Neural cell (in vitro differentiated cells): ENCODE measurements around the gene ITPR3. TPM values are rescaled to one million over a fixed set of nuclear protein-coding genes. Genes with fewer than 3 reads are reported as not detected.

ENCODE experiments used
- H2AFZ ChIP-seq: fragments of 200-600, 300-800 bp; sonication (generic), shearing (Covaris generic); 2 replicates; pipeline ENCODE4 v1.6.0; 2014; ENCODE audit warnings: low read depth, mild to moderate bottlenecking, antibody characterized with exemption, low read length, moderate library complexity
- H3F3A ChIP-seq: fragments of 200-600 bp; shearing (Covaris generic); 2 replicates; pipeline ENCODE4 v1.6.1; 2016; ENCODE audit warnings: mild to moderate bottlenecking, moderate library complexity, mixed read lengths, antibody characterized with exemption, low read length; ENCODE audit not compliant: insufficient read depth, poor library complexity, severe bottlenecking
- H3K27ac ChIP-seq: fragments of 200-600, 300-800 bp; sonication (generic), shearing (Covaris generic); 2 replicates; pipeline ENCODE4 v1.5.1; 2014; ENCODE audit warnings: mild to moderate bottlenecking, low read length, moderate library complexity
- H3K27me3 ChIP-seq: fragments of 300-800, 200-600 bp; sonication (generic), shearing (Covaris generic); 2 replicates; pipeline ENCODE4 v1.6.0; 2014; ENCODE audit warnings: mild to moderate bottlenecking, low read depth, low read length, moderate library complexity; ENCODE audit not compliant: insufficient read depth
- H3K36me3 ChIP-seq: fragments of 300-800, 200-600 bp; sonication (generic), shearing (Covaris generic); 2 replicates; pipeline ENCODE4 v1.5.1; 2014; ENCODE audit warnings: mild to moderate bottlenecking, antibody characterized with exemption, low read length, moderate library complexity; ENCODE audit not compliant: insufficient read depth
- H3K4me2 ChIP-seq: fragments of 300-800, 200-600 bp; sonication (generic), shearing (Covaris generic); 2 replicates; pipeline ENCODE4 v1.6.0; 2014; ENCODE audit warnings: mild to moderate bottlenecking, low read length
- H3K4me3 ChIP-seq: fragments of 300-800, 200-600 bp; sonication (generic), shearing (Covaris generic); 2 replicates; pipeline ENCODE4 v1.5.1; 2014; ENCODE audit warnings: mild to moderate bottlenecking, low read length, moderate library complexity
- H3K79me2 ChIP-seq: fragments of 200-600 bp; shearing (Covaris generic); replicated peaks from 2 replicates; pipeline ENCODE4 v1.6.0; 2014; ENCODE audit warnings: mild to moderate bottlenecking, low read length, moderate library complexity; ENCODE audit not compliant: insufficient read depth
- H3K9ac ChIP-seq: fragments of 300-800, 200-600 bp; sonication (generic), shearing (Covaris generic); 2 replicates; pipeline ENCODE4 v1.6.1; 2016; ENCODE audit warnings: mild to moderate bottlenecking, low read length, mixed read lengths
- H3K9me2 ChIP-seq: fragments of 200-600 bp; shearing (Covaris generic); 2 replicates; pipeline ENCODE4 v1.6.1; 2016; ENCODE audit warnings: mild to moderate bottlenecking, low read length, mixed read lengths; ENCODE audit not compliant: insufficient read depth
- H3K9me3 ChIP-seq: fragments of 200-600, 300-800 bp; sonication (generic), shearing (Covaris generic); 2 replicates; pipeline ENCODE4 v1.6.1; 2016; ENCODE audit warnings: mild to moderate bottlenecking, mixed run types, low read length, moderate library complexity, mixed read lengths
- H4K20me1 ChIP-seq: fragments of 200-600 bp; shearing (Covaris generic); 2 replicates; pipeline ENCODE4 v1.6.1; 2016; ENCODE audit warnings: mild to moderate bottlenecking, mixed run types; ENCODE audit not compliant: insufficient read depth
- EP300 ChIP-seq: fragments of 450-650 bp; conservative IDR thresholded peaks from 2 replicates; pipeline ENCODE4 v1.6.1; 2014; ENCODE audit warnings: antibody characterized with exemption, mild to moderate bottlenecking, moderate library complexity; ENCODE audit not compliant: poor library complexity, severe bottlenecking
- EZH2 ChIP-seq: fragments of 200-600, 300-800 bp; shearing (Covaris generic), sonication (generic); IDR thresholded peaks from 2 replicates; pipeline ENCODE4 v1.6.1; 2014; ENCODE audit warnings: antibody characterized with exemption, low read length, borderline replicate concordance, mild to moderate bottlenecking; ENCODE audit not compliant: insufficient read depth, poor library complexity, severe bottlenecking
- MXI1 ChIP-seq: fragments of 450-650 bp; conservative IDR thresholded peaks from 2 replicates; pipeline ENCODE4 v1.6.1; 2014; ENCODE audit warnings: antibody characterized with exemption, mild to moderate bottlenecking; ENCODE audit not compliant: poor library complexity, severe bottlenecking
- POLR2AphosphoS5 ChIP-seq: IDR thresholded peaks from 2 replicates; pipeline ENCODE4 v1.6.1; 2012
- RAD21 ChIP-seq: fragments of 450-650 bp; conservative IDR thresholded peaks from 2 replicates; pipeline ENCODE4 v1.6.1; 2014; ENCODE audit warnings: antibody characterized with exemption, mild to moderate bottlenecking, moderate library complexity
- SMC3 ChIP-seq: fragments of 450-650 bp; conservative IDR thresholded peaks from 2 replicates; pipeline ENCODE4 v1.6.1; 2014; ENCODE audit warnings: antibody characterized with exemption, mild to moderate bottlenecking, moderate library complexity; ENCODE audit not compliant: poor library complexity
- TAF1 ChIP-seq: IDR thresholded peaks from 2 replicates; pipeline ENCODE4 v1.6.1; 2012; ENCODE audit warnings: low read depth
- polyA plus RNA-seq: library from polyadenylated mRNA; depleted of rRNA; stranded (reverse); fragments of >200 nt; gene quantifications from 2 replicates; pipeline ENCODE4 v1.2.3, GENCODE V29; 2014
- TF ChIP-seq, protein P1 (sequence below): IDR thresholded peaks from 2 replicates; pipeline ENCODE4 v1.6.1; 2012; ENCODE audit warnings: borderline replicate concordance
- TF ChIP-seq, protein P2 (sequence below): fragments of 450-650 bp; IDR thresholded peaks from 2 replicates; pipeline ENCODE4 v1.5.1; 2014; ENCODE audit warnings: antibody characterized with exemption, mild to moderate bottlenecking, moderate library complexity; ENCODE audit not compliant: poor library complexity, severe bottlenecking

The ITPR3 gene
- polyA plus RNA-seq, 1 donor from 2014 or later, result 0.11 TPM

DNA sequence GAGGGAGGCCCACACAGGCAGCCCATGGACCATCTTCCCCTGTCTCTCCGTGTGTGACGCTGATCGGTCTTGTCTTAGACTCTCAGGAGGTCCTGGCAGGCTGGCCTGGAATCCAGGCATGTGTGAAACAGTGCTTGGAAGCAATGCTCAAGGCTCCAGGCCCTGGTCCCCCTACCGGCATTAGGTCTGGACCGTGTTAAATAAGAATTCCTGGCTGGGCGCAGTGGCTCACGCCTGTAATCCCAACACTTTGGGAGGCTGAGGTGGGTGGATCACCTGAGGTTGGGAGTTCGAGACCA, 112.5 kb downstream of the ITPR3 start:
- Histone ChIP-seq H3K9ac (no peak overlapping the region), H3K27me3 (no peaks in the 10 kb centered on the region), H3K4me2 (no peak overlapping the region), H3K9me3 (no peaks in the 10 kb centered on the region), H3F3A (no peaks in the 10 kb centered on the region), H3K9me2 (no peaks in the 10 kb centered on the region), H2AFZ (no peak overlapping the region), H3K27ac (no peak overlapping the region), H3K4me3 (no peak overlapping the region), H3K36me3 (no peaks in the 10 kb centered on the region), H3K79me2 (no peaks in the 10 kb centered on the region), H4K20me1 (no peaks in the 10 kb centered on the region)
- TF ChIP-seq TAF1, result no peak
- no peak for TF ChIP-seq EZH2
- no peak for TF ChIP-seq RAD21
- TF ChIP-seq, protein P1, sequence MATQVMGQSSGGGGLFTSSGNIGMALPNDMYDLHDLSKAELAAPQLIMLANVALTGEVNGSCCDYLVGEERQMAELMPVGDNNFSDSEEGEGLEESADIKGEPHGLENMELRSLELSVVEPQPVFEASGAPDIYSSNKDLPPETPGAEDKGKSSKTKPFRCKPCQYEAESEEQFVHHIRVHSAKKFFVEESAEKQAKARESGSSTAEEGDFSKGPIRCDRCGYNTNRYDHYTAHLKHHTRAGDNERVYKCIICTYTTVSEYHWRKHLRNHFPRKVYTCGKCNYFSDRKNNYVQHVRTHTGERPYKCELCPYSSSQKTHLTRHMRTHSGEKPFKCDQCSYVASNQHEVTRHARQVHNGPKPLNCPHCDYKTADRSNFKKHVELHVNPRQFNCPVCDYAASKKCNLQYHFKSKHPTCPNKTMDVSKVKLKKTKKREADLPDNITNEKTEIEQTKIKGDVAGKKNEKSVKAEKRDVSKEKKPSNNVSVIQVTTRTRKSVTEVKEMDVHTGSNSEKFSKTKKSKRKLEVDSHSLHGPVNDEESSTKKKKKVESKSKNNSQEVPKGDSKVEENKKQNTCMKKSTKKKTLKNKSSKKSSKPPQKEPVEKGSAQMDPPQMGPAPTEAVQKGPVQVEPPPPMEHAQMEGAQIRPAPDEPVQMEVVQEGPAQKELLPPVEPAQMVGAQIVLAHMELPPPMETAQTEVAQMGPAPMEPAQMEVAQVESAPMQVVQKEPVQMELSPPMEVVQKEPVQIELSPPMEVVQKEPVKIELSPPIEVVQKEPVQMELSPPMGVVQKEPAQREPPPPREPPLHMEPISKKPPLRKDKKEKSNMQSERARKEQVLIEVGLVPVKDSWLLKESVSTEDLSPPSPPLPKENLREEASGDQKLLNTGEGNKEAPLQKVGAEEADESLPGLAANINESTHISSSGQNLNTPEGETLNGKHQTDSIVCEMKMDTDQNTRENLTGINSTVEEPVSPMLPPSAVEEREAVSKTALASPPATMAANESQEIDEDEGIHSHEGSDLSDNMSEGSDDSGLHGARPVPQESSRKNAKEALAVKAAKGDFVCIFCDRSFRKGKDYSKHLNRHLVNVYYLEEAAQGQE, result no peak
- TF ChIP-seq SMC3, result no peak
- TF ChIP-seq MXI1, result no peak

DNA sequence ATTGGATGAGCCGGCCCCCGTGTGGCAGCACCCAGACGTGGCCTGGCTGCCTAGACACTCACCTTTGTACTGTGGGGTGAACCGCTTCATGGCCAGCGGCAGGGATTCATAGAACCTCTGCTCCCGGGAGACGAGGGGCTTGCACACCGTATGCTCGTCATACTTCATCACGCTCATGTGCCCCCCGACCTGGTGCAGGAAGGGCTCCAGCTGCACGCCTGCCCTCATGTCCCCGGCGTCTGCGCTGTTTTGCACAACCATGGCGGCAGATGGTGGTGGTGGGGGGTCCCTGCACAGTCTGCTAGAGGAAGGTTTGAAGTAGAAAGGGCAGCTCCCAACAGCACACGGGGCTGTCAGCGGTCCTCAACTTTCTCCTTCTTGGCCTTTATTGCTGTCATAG, 114.1 kb downstream of the ITPR3 start:
- Histone ChIP-seq H3F3A (no peaks in the 10 kb centered on the region), H3K4me2 (no peak overlapping the region), H3K4me3 (no peak overlapping the region), H3K36me3 (no peaks in the 10 kb centered on the region), H2AFZ (no peak overlapping the region), H3K9ac (no peak overlapping the region), H4K20me1 (no peaks in the 10 kb centered on the region), H3K9me2 (no peaks in the 10 kb centered on the region), H3K79me2 (no peaks in the 10 kb centered on the region), H3K9me3 (no peaks in the 10 kb centered on the region), H3K27ac (no peak overlapping the region), H3K27me3 (no peaks in the 10 kb centered on the region)
- TF ChIP-seq EZH2 (no peak), EP300 (no peak), TAF1 (no peak), MXI1 (no peak), POLR2AphosphoS5 (no peak), SMC3 (no peak)
- TF ChIP-seq, protein P2, sequence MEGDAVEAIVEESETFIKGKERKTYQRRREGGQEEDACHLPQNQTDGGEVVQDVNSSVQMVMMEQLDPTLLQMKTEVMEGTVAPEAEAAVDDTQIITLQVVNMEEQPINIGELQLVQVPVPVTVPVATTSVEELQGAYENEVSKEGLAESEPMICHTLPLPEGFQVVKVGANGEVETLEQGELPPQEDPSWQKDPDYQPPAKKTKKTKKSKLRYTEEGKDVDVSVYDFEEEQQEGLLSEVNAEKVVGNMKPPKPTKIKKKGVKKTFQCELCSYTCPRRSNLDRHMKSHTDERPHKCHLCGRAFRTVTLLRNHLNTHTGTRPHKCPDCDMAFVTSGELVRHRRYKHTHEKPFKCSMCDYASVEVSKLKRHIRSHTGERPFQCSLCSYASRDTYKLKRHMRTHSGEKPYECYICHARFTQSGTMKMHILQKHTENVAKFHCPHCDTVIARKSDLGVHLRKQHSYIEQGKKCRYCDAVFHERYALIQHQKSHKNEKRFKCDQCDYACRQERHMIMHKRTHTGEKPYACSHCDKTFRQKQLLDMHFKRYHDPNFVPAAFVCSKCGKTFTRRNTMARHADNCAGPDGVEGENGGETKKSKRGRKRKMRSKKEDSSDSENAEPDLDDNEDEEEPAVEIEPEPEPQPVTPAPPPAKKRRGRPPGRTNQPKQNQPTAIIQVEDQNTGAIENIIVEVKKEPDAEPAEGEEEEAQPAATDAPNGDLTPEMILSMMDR, result no peak
- TF ChIP-seq, protein P1, result no peak
